Gastrocnemius medialis (tissue), 4 donors: ENCODE data around the gene MKKS.

Experiments used
- CTCF ChIP-seq, 5 experiments: fragments of 450-650 bp in 3 of 5; fragments of 200-600 bp in 2 of 5; sonication (generic) in 2 of 5; IDR thresholded peaks in 4 of 5; conservative IDR thresholded peaks in 1 of 5; 1 replicate in 4 of 5; 2 replicates in 1 of 5; pipeline ENCODE4 v1.5.1; 2016 to 2019; ENCODE audit warnings: antibody characterized with exemption in 5 of 5, mild to moderate bottlenecking in 3 of 5, moderate library complexity in 3 of 5
- POLR2A ChIP-seq, 2 donors: fragments of 450-650 bp; IDR thresholded peaks; one replicate each; pipeline ENCODE4 v1.6.1; 2017; ENCODE audit warnings: antibody characterized with exemption in 2 of 2, mild to moderate bottlenecking in 2 of 2, moderate library complexity in 2 of 2

GRCh38 chr20:10474606-10475184 lies 40.7 kb upstream of the MKKS start:
- no peak for TF ChIP-seq CTCF (IDR thresholded peaks at IDR 0.05 in 4 of 5, conservative IDR thresholded peaks at IDR 0.05 in 1 of 5)
- no peak for TF ChIP-seq POLR2A (IDR thresholded peaks at IDR 0.05)
